ENCODE measurements around the gene CREG1. TPM values are rescaled to one million over a fixed set of nuclear protein-coding genes. Genes with fewer than 3 reads are reported as not detected.

Gene CREG1
- total and polyA plus RNA-seq, 4 donors = 86.8 to 123 (median 95.8) TPM

DNA sequence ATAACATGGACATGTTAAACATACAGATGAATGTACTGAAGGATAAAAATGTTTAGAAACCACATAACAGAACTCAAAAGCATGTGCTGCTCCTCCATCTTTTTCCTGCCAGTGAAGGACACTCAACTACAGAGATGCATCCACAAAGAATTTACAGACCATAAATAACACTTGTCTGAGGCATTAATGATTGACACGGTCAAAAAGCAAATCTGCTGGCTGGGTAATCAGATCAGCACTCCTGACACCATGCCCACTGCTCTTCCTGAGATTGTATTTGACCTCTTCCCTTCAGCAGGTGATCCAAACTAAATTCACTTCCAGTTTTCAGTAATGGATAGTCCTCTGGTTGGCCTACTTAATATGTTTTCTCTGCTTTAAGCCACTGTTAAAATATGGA is 6.6 kb downstream of the CREG1 start:
- Histone ChIP-seq H3K9me3 (ENCODE audit: control insufficient read depth in 4 of 4, low read length in 3 of 4) (no peaks in the 10 kb centered on the region), H3K4me3 (ENCODE audit: low read depth in 1 of 3, low read length in 3 of 3) (no peak overlapping the region), H3K27me3 (ENCODE audit: control insufficient read depth in 4 of 4, insufficient read depth in 4 of 4, low read length in 3 of 4) (no peaks in the 10 kb centered on the region), H3K9ac (ENCODE audit: low read depth in 1 of 2, low read length in 2 of 2) (no peak overlapping the region), H3K27ac (ENCODE audit: low read depth in 1 of 2, low read length in 2 of 2) (no peak overlapping the region), H3K4me1 (ENCODE audit: control insufficient read depth in 4 of 4, insufficient read depth in 4 of 4, low read length in 3 of 4) (peaks cover 7 to 33% (median 18%) of the 10 kb centered on the region in 4 donors), H3K36me3 (ENCODE audit: control insufficient read depth in 4 of 4, insufficient read depth in 3 of 4, low read depth in 1 of 4, low read length in 3 of 4) (peaks cover 1 to 12% (median 4%) of the 10 kb centered on the region in 4 donors)
- TF ChIP-seq FOXA2 (IDR thresholded peaks at IDR 0.05) (no peak), FOXA1 (IDR thresholded peaks at IDR 0.05) (no peak), GABPA (IDR thresholded peaks at IDR 0.05 in 1 of 2, conservative IDR thresholded peaks at IDR 0.05 in 1 of 2) (no peak), HNF4G (IDR thresholded peaks at IDR 0.05) (no peak), YY1 (IDR thresholded peaks at IDR 0.05) (no peak), TAF1 (conservative IDR thresholded peaks at IDR 0.05) (no peak), EGR1 (IDR thresholded peaks at IDR 0.05; ENCODE audit: low read depth in 2 of 2) (no peak), NR2F2 (IDR thresholded peaks at IDR 0.05) (no peak), RAD21 (IDR thresholded peaks at IDR 0.05) (no peak)
- TF ChIP-seq, protein P1, sequence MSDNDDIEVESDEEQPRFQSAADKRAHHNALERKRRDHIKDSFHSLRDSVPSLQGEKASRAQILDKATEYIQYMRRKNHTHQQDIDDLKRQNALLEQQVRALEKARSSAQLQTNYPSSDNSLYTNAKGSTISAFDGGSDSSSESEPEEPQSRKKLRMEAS (IDR thresholded peaks at IDR 0.05) = no peak
- no peak for DNase-seq (ENCODE audit: low spot score)
- WGBS = 41% methylated on average over 1 of the region's 1 CpG

DNA sequence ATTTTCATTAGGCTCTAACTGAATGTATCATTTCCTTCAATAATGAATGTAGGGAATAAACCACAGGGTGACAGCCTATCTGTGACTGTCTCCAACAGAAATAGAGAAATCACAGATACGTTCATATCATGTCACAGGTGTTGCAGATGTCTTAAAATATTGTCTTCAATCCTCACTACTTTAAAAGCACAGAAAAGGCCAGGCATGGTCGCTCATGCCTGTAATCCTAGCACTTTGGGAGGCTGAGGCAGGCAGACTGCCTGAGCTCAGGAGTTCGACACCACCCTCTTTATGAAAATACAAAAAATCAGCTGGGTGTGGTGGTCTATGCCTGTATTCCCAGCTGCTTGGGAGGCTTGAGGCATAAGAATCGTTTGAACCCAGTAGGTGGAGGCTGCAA is 8.2 kb downstream of the CREG1 start:
- H3K27ac ChIP-seq (ENCODE audit: low read depth in 1 of 2, low read length in 2 of 2) = no peak overlapping the region
- peaks cover 9 to 43% (median 29%) of the 10 kb centered on the region in 4 donors for H3K4me1 ChIP-seq (ENCODE audit: control insufficient read depth in 4 of 4, insufficient read depth in 4 of 4, low read length in 3 of 4)
- no peak for DNase-seq (ENCODE audit: low spot score)
- no peaks in the 10 kb centered on the region for H3K27me3 ChIP-seq (ENCODE audit: control insufficient read depth in 4 of 4, insufficient read depth in 4 of 4, low read length in 3 of 4)
- TF ChIP-seq CTCF (IDR thresholded peaks at IDR 0.05; ENCODE audit: low read depth, low read length, missing input control) (no peak), HNF4A (conservative IDR thresholded peaks at IDR 0.05) (no peak), YY1 (IDR thresholded peaks at IDR 0.05) (no peak), NR2F2 (IDR thresholded peaks at IDR 0.05) (no peak), GABPA (IDR thresholded peaks at IDR 0.05 in 1 of 2, conservative IDR thresholded peaks at IDR 0.05 in 1 of 2) (no peak), JUND (IDR thresholded peaks at IDR 0.05) (no peak), RXRA (IDR thresholded peaks at IDR 0.05) (no peak), RAD21 (IDR thresholded peaks at IDR 0.05) (no peak), SP1 (IDR thresholded peaks at IDR 0.05) (no peak), TAF1 (conservative IDR thresholded peaks at IDR 0.05) (no peak)
- TF ChIP-seq, protein P2, sequence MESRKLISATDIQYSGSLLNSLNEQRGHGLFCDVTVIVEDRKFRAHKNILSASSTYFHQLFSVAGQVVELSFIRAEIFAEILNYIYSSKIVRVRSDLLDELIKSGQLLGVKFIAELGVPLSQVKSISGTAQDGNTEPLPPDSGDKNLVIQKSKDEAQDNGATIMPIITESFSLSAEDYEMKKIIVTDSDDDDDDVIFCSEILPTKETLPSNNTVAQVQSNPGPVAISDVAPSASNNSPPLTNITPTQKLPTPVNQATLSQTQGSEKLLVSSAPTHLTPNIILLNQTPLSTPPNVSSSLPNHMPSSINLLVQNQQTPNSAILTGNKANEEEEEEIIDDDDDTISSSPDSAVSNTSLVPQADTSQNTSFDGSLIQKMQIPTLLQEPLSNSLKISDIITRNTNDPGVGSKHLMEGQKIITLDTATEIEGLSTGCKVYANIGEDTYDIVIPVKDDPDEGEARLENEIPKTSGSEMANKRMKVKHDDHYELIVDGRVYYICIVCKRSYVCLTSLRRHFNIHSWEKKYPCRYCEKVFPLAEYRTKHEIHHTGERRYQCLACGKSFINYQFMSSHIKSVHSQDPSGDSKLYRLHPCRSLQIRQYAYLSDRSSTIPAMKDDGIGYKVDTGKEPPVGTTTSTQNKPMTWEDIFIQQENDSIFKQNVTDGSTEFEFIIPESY (IDR thresholded peaks at IDR 0.05) = no peak
- 79% methylated on average over 4 of the region's 4 CpGs for WGBS
- H3K9ac ChIP-seq (ENCODE audit: low read depth in 1 of 2, low read length in 2 of 2) = no peak overlapping the region
- H3K4me3 ChIP-seq (ENCODE audit: low read depth in 1 of 3, low read length in 3 of 3) = no peak overlapping the region
- H3K9me3 ChIP-seq (ENCODE audit: control insufficient read depth in 4 of 4, low read length in 3 of 4) = no peaks in the 10 kb centered on the region
- peaks cover 1 to 12% (median 4%) of the 10 kb centered on the region in 4 donors for H3K36me3 ChIP-seq (ENCODE audit: control insufficient read depth in 4 of 4, insufficient read depth in 3 of 4, low read depth in 1 of 4, low read length in 3 of 4)

All from liver (tissue), 9 donors.